ENCODE data around the gene STARD9.
A peak's percentile ranks its signal among the peaks of the same experiment; 100 is the strongest.
"Not testable (repeated sequence)": the region's sequence is repeated elsewhere in the genome, so short reads cannot be mapped to it uniquely, and the experiment has no call there.

The STARD9 gene

GRCh38 chr15:42590619-42591237, 15.3 kb downstream of the STARD9 start:
- DNase-seq (ENCODE audit: low read depth in 2 of 2), result no peak

- DNase-seq (ENCODE audit: low read depth in 2 of 2), result no peak
These were observed 16.0 kb downstream of the STARD9 start for GRCh38 chr15:42591238-42591934.

- no peak for DNase-seq (ENCODE audit: low read depth in 2 of 2)
These were observed 17.3 kb downstream of the STARD9 start for GRCh38 chr15:42592716-42593115.

GRCh38 chr15:42593143-42593542, 17.7 kb downstream of the STARD9 start:
- no peak for DNase-seq (ENCODE audit: low read depth in 2 of 2)

GRCh38 chr15:42594095-42594494, 18.7 kb downstream of the STARD9 start:
- DNase-seq (ENCODE audit: low read depth in 2 of 2), result no peak

- DNase-seq (ENCODE audit: low read depth in 2 of 2), result no peak
These were observed 20.3 kb downstream of the STARD9 start for GRCh38 chr15:42595626-42596240.

GRCh38 chr15:42601316-42601715, 25.9 kb downstream of the STARD9 start:
- not testable (repeated sequence) for DNase-seq (ENCODE audit: low read depth in 2 of 2)

- DNase-seq (ENCODE audit: low read depth in 2 of 2), result no peak
These were observed 27.1 kb downstream of the STARD9 start for GRCh38 chr15:42602501-42602900.

- no peak for DNase-seq (ENCODE audit: low read depth in 2 of 2)
These were observed 28.6 kb downstream of the STARD9 start for GRCh38 chr15:42603978-42604377.

GRCh38 chr15:42604894-42605744, 29.7 kb downstream of the STARD9 start:
- no peak for DNase-seq (ENCODE audit: low read depth in 2 of 2)

- no peak for DNase-seq (ENCODE audit: low read depth in 2 of 2)
These were observed 30.4 kb downstream of the STARD9 start for GRCh38 chr15:42605796-42606195.

GRCh38 chr15:42608110-42608531, 32.7 kb downstream of the STARD9 start:
- peak; percentile 14 to 34 for DNase-seq (ENCODE audit: low read depth in 2 of 2)

- no peak for DNase-seq (ENCODE audit: low read depth in 2 of 2)
These were observed 33.5 kb downstream of the STARD9 start for GRCh38 chr15:42608752-42609488.

GRCh38 chr15:42611532-42611931, 36.1 kb downstream of the STARD9 start:
- DNase-seq (ENCODE audit: low read depth in 2 of 2), result no peak

- no peak for DNase-seq (ENCODE audit: low read depth in 2 of 2)
These were observed 37.0 kb downstream of the STARD9 start for GRCh38 chr15:42612367-42612912.

GRCh38 chr15:42616107-42616506, 40.7 kb downstream of the STARD9 start:
- no peak for DNase-seq (ENCODE audit: low read depth in 2 of 2)

GRCh38 chr15:42619656-42620371, 44.4 kb downstream of the STARD9 start:
- DNase-seq (ENCODE audit: low read depth in 2 of 2), result no peak

GRCh38 chr15:42621386-42621785, 46.0 kb downstream of the STARD9 start:
- DNase-seq (ENCODE audit: low read depth in 2 of 2), result no peak

- no peak for DNase-seq (ENCODE audit: low read depth in 2 of 2)
These were observed 46.9 kb downstream of the STARD9 start for GRCh38 chr15:42621996-42622925.

Data from stimulated activated CD8-positive, alpha-beta memory T cell treated with anti-CD3 and anti-CD28 coated beads, Interleukin-7, amount 100 ng/mL, for 4 hours (primary cell).